HG02798 (cell line): Measurements from ENCODE around the gene GPR162.

Experiments used
- ATAC-seq: cut with Tn5 transposase; IDR thresholded peaks from one replicate; pipeline ENCODE4 v1.9.1; 2021; ENCODE audit warnings: mild to moderate bottlenecking; ENCODE audit not compliant: unreplicated experiment, poor library complexity

The GPR162 gene

GRCh38 chr12:6820166-6820565 is 1.5 kb upstream of the GPR162 start:
- ATAC-seq: no peak

DNA sequence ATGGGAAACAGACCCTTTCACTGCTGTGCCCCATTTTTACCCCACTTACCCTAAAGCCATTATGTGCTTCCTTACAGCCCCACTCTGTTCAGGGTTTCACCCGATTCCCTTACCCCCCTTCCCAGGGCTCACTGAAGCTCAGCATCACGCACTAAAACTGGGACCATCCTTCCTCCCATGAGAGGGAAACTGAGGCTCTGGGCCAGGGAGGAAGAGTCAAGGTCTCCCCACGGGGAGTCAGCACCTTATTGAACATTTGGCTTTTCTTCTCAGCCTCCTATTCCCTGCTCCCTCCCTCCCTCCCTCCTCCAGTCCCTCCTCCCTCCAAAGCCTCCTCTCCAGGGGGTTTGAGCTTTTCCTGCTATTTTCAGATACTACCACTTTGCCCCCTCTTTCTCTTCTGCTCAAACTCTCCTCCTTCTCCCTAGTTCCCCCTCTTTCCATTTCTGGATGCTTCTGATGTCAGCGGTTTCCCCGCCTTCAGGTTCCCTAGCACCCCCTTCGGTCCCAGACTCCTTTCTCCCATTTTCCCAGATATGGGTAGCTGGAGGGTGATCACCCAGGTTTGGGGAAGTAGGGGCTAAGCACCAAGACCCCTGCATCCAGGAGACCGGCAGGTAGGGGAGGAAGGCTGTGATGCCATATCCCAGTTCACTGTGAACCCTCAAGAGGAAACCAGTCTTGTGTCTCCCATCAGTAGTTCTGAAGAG is 960 bp downstream of the GPR162 start:
- no peak for ATAC-seq

DNA sequence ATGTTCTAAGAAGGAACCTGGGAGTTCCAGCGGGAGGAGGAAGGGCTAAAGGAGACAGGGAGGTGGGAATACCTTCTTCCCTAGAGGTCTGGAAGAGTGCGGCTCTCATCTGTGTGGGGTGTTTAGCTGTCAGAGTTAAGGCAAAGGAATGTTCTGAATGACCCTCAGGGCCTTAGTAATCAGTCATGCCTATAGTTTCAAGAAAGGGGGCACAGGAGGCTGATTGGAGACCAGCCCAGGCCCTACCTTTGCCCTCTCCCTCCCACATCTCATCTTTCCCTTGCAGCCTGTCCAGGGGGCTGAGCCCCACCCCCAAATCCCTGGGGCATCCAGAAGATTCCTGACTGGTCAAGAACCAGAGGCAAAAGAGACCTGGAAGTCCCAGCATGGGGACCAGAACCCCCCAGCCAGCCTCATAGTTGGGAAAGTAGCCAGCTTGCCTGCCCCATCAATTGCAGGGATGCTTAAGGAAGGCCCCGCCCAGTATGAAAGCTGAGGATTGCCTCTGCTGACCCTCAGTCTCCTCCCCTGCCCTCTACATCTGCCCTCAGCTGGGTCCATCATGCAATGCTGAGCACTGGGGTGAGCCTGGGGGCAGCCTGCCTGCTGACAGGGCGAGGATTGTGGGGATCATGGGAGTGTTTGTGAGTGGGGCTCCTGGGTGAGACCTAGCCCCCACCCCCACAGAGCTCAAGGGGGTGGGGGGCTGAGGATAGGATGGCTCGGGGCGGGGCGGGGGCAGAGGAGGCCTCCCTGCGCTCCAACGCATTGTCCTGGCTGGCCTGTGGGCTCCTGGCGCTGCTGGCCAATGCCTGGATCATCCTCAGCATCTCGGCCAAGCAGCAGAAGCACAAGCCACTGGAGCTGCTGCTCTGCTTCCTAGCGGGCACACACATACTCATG is 1.8 kb downstream of the GPR162 start:
- ATAC-seq: no peak

DNA sequence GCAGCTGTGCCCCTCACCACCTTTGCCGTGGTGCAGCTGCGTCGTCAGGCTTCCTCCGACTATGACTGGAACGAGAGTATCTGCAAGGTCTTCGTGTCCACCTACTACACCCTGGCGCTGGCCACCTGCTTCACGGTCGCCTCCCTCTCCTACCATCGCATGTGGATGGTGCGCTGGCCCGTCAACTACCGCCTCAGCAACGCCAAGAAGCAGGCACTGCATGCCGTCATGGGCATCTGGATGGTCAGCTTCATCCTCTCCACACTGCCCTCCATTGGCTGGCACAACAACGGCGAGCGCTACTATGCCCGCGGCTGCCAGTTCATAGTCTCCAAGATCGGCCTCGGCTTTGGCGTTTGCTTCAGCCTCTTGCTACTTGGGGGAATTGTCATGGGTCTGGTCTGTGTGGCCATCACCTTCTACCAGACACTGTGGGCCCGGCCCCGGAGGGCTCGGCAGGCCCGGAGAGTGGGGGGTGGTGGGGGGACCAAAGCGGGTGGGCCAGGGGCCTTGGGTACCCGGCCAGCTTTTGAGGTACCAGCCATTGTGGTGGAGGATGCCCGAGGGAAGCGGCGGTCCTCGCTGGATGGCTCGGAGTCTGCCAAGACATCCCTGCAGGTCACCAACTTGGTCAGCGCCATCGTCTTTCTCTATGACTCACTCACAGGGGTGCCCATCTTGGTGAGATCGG is 2.6 kb downstream of the GPR162 start:
- ATAC-seq: no peak

GRCh38 chr12:6824901-6825381 is 3.3 kb downstream of the GPR162 start:
- ATAC-seq: no peak

DNA sequence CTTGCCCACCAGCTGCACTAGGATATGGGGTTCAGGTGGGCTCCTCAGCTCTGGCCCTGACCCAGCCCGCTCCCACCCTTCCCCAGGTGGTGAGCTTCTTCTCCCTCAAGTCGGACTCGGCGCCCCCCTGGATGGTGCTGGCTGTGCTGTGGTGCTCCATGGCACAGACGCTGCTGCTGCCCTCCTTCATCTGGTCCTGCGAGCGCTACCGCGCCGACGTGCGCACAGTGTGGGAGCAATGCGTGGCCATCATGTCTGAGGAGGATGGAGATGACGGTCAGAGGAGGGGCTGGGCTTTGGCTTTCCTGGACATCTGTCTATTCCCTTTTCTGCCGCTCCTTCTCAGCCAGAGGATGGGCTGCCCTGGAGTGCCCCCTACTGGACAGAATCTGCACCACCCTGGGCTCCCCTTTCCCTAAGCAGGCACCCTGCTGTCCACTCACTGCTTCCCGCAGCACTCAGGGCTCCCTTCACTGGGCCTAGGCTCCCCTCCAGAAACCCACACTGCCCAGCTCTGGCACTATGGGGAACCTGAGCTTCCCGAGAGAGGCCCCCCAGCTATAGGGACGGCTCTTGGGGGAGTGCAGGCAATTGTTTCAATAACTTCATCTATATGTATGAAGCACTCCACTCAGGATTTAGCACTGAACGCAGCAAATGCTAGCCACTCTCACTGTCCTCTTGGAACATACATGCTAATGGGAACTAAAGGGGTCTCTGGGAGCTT is 3.9 kb downstream of the GPR162 start:
- ATAC-seq: peak; percentile 49

- no peak for ATAC-seq
Observed at GRCh38 chr12:6826125-6826733, 4.6 kb downstream of the GPR162 start.

DNA sequence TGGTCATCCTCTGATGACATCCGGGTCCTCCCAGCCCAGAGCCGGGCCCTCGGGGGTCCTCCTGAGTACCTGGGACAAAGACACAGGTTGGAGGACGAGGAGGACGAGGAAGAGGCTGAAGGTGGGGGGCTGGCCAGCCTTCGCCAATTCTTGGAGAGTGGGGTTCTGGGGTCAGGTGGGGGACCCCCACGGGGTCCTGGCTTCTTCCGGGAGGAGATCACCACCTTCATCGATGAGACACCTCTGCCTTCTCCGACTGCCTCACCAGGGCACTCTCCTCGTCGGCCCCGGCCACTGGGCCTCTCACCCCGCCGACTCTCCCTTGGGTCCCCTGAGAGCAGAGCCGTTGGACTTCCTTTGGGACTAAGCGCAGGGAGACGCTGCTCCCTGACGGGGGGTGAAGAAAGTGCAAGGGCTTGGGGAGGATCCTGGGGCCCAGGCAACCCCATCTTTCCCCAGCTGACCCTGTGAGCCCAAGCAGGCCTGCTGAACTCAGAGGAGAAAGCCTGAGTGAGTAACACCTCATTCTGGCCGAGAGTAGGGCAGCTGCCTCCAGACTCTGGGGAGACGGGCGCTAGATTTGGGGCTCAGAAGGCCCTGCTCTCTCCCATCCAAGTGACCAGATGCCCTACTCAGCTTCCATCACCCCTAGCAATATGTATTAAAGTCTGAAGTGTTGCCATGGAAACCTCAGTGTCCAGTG is 5.3 kb downstream of the GPR162 start:
- no peak for ATAC-seq

DNA sequence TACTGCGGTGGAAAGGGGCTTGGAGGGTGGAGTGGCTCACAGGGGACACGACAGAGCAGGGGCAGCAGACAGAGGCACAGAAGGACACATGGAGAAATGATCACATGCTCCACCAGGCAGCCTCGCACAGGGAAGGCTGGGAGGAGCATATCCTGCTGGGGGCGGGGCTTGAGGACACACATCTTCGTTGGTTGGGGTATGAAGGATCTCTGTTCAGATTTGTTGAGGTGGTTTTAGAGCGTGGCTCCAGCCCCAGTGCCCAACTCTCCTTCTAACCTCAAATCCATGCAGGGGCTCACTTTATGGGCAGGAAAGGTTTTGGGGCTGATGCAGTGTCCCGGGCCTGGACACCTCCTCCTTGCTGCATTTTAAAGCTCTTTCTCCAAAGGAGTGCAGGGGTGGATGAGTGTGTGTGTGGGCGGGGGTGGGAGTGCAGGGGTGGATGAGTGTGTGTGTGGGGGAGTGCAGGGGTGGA is 5.9 kb downstream of the GPR162 start:
- no peak for ATAC-seq

GRCh38 chr12:6827982-6828780 is 6.6 kb downstream of the GPR162 start, which contains the start of gene P3H3:
Gene P3H3 (plus strand): TSS chr12:6828407. CDS start chr12:6828441, 34 bp downstream.
- no peak for ATAC-seq

DNA sequence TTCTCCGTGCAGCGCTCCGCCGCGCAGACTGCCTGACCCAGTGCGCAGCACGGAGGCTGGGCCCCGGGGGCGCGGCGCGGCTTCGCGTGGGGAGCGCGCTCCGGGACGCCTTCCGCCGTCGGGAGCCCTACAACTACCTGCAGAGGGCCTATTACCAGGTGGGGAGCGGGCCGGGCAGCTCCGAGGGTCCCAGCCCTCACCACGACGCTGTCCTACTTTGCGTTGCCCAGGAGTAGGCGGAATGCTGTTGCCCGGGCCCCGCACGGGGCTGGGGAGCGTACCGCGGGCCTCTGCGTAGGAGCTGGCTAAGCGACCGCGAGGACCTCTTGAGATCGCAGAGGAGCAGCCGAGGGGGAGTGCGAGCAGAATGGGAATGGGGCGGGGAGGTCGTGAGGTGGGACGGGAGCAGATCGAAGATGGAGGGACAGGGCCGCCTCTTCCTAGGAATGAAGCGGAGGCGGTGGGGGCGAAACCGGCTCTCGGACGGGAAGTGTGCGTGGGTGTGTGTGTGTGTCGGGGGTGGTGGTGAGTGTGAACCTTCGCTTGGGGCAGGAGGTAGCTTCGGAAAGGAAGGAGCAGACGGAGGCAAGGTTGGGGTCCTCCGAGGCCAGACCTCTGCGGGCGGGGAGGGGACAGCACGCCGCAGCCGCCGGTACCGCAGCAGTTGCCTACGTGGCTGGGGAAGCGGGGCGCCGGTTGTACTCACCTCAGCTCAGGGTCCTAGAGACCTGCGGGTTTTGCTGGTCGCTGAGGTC is 7.3 kb downstream of the GPR162 start:
- ATAC-seq: no peak

GRCh38 chr12:6829536-6830220 is 8.1 kb downstream of the GPR162 start:
- ATAC-seq: no peak

DNA sequence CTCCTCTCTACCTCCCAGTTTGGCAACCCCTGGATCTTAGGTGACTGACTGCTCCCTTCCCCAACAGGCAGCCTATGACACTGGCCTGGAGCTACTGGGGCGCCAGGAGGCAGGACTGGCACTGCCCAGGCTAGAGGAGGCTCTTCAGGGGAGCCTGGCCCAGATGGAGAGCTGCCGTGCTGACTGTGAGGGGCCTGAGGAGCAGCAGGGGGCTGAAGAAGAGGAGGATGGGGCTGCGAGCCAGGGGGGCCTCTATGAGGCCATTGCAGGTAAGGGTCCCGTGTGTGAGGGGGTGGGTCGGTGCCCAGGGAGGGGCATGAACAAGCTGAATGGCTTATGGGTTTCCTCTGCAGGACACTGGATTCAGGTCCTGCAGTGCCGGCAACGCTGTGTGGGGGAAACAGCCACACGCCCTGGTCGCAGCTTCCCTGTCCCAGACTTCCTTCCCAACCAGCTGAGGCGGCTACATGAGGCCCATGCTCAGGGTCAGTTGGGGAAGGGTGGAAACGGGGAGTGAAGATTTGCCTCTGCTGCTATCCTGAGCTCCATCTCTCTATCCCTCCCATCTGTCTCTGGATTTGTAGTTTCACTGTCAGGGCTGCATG is 8.8 kb downstream of the GPR162 start:
- no peak for ATAC-seq

DNA sequence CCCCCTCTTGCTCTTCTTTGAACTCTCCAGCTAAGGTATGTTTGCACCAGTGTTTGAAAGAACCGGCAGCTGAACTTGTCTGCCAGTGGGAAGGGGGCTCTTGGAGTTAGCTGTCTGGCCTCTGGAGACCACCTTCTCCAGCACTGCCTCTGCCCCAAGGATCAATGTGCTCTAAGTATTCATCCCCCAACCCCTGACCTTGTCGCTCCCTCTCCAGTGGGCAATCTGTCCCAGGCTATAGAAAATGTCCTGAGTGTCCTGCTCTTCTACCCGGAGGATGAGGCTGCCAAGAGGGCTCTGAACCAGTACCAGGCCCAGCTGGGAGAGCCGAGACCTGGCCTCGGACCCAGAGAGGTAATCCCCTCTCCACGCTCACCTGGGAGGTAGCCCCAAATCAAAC is 9.4 kb downstream of the GPR162 start:
- no peak for ATAC-seq

- ATAC-seq: no peak
Observed at GRCh38 chr12:6831450-6831995, 9.9 kb downstream of the GPR162 start.

DNA sequence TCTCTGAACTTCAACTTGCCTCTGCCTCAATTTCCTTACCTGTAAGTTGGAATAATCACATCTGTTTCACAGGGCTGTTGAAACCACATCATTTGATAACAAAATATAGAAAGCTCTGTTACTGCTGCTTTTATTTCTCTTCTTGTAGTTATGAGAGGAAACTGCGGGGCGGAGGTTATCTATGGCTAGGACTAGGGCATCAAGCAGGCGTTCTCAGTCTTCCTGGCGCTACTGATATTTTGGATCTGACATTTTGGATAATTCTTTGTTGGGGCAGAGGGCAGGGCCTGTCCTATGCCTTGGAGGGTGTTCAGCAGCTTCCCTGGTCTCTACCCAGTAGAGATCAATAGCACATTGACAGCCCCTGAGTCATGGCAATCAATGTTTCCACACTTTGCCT is 10.5 kb downstream of the GPR162 start:
- no peak for ATAC-seq
